Activated CD4-positive, CD25-positive, alpha-beta regulatory T cell treated with anti-CD3 and anti-CD28 coated beads, Interleukin-2, amount 50 U/mL, for 24 hours (primary cell): ENCODE data around the gene SLC48A1.

ENCODE experiments used
- ATAC-seq, 2 donors: fragments of 150-1000 bp; cut with Tn5 transposase; one replicate each; pipeline ENCODE4 v1.10.0; 2021; ENCODE audit warnings: mild to moderate bottlenecking in 1 of 2, moderate library complexity in 1 of 2

Gene SLC48A1

GRCh38 chr12:47758834-47759690 lies 14.0 kb upstream of the SLC48A1 start, which contains the start of gene RAPGEF3:
RAPGEF3 (minus strand) TSS chr12:47758880; CDS start chr12:47758556, 324 bp downstream.
- ATAC-seq: peak; percentile 44 to 60

GRCh38 chr12:47762850-47763465 lies 10.1 kb upstream of the SLC48A1 start:
- no peak for ATAC-seq

- ATAC-seq: no peak
These were observed 9.3 kb upstream of the SLC48A1 start for GRCh38 chr12:47763481-47764346.

GRCh38 chr12:47766502-47767215 lies 6.4 kb upstream of the SLC48A1 start:
- ATAC-seq: no peak

GRCh38 chr12:47767216-47767724 lies 5.8 kb upstream of the SLC48A1 start:
- ATAC-seq: peak; percentile 51 to 72

- ATAC-seq: no peak
These were observed 4.7 kb upstream of the SLC48A1 start for GRCh38 chr12:47768323-47768811.

GRCh38 chr12:47769234-47770085 lies 3.6 kb upstream of the SLC48A1 start:
- no peak for ATAC-seq

GRCh38 chr12:47770086-47770726 lies 2.8 kb upstream of the SLC48A1 start:
- no peak for ATAC-seq

- ATAC-seq: no peak
These were observed 1.7 kb upstream of the SLC48A1 start for GRCh38 chr12:47771304-47771703.

GRCh38 chr12:47772094-47772660 lies 861 bp upstream of the SLC48A1 start:
- no peak for ATAC-seq

GRCh38 chr12:47772738-47773061 lies 338 bp upstream of the SLC48A1 start:
- no peak for ATAC-seq

GRCh38 chr12:47773858-47774580 lies 981 bp downstream of the SLC48A1 start:
- no peak for ATAC-seq

GRCh38 chr12:47774663-47775062 lies 1.6 kb downstream of the SLC48A1 start:
- ATAC-seq: no peak

GRCh38 chr12:47775100-47775911 lies 2.3 kb downstream of the SLC48A1 start:
- peak in 1 of 2 donors; percentile 11 for ATAC-seq

- ATAC-seq: no peak
These were observed 3.6 kb downstream of the SLC48A1 start for GRCh38 chr12:47776471-47777143.

- ATAC-seq: no peak
These were observed 4.1 kb downstream of the SLC48A1 start for GRCh38 chr12:47777151-47777550.

GRCh38 chr12:47777741-47778558 lies 4.9 kb downstream of the SLC48A1 start:
- ATAC-seq: no peak
